HG03457 (cell line): Measurements from ENCODE around the gene HERC4.
"Not testable (repeated sequence)": the region's sequence is repeated elsewhere in the genome, so short reads cannot be mapped to it uniquely, and the experiment has no call there.

Experiments used
- ATAC-seq: cut with Tn5 transposase; IDR thresholded peaks from one replicate; pipeline ENCODE4 v1.9.1; 2021; ENCODE audit warnings: moderate number of reproducible peaks; ENCODE audit not compliant: unreplicated experiment

Gene HERC4

GRCh38 chr10:68047554-68048327 is 27.3 kb downstream of the HERC4 start:
- no peak for ATAC-seq

- no peak for ATAC-seq
Measured at GRCh38 chr10:68047122-68047521, 28.0 kb downstream of the HERC4 start.

- ATAC-seq: no peak
Measured at GRCh38 chr10:68046642-68047041, 28.4 kb downstream of the HERC4 start.

GRCh38 chr10:68043030-68043429 is 32.1 kb downstream of the HERC4 start:
- no peak for ATAC-seq

- ATAC-seq: no peak
Measured at GRCh38 chr10:68032113-68032512, 43.0 kb downstream of the HERC4 start.

DNA sequence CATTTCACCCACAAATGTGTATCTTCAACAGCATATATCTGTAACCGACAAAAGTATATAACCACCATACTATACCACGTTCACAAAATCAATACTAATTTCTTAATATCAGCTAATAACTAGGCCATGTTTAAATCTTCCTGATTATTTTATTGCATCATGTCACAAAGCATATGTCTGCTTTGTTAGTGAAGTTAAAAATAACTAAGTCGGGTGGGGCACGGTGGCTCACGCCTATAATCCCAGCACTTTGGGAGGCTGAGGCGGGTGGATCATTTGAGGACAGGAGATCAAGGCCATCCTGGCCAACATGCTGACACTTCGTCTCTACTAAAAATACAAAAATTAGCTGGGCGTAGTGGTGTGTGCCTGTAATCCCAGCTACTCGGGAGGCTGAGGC is 47.7 kb downstream of the HERC4 start:
- ATAC-seq: no peak

- ATAC-seq: no peak
Measured at GRCh38 chr10:68023292-68023691, 51.8 kb downstream of the HERC4 start.

GRCh38 chr10:68022324-68022723 is 52.8 kb downstream of the HERC4 start:
- not testable (repeated sequence) for ATAC-seq

DNA sequence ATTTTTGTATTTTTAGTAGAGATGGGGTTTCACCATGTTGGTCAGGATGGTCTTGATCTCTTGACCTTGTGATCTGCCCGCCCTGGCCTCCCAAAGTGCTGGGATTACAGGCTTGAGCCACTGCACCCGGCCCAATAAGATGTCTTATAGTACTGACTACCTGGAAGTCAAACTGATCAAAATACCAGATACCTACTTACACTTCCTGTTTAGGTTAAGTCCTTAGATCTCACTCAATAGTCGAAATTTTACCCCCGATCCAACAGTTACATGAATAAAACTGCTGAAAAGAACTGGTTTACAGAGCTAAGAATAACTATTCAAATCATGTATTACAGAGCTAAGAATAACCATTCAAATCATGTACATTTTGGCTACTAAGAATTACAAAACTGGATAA is 58.6 kb downstream of the HERC4 start:
- ATAC-seq: not testable (repeated sequence)

DNA sequence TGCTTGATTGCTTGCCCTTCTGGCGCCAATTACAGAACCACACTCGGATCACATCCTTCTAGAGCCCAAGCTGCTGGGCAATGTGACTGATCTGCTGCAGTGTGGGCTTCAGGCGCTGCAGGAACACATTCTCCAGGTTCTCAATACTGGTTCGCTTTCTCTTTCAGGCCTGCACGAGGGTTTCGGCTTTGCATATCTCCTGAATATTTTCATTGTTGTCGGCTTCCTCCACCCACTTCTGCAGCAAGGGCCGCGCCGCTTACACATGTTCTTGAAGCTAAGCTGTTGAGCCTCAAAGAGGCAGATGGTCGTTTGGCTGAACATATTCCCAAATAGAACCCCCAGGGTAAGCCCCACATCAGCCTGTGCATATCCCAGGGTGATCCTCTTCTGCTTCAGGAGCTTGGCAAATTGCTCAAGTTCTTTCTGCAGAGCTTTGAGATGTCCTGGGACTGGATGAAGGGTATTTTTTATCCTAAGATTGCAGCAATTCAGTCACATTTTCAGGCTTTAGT is 64.6 kb downstream of the HERC4 start:
- ATAC-seq: no peak

DNA sequence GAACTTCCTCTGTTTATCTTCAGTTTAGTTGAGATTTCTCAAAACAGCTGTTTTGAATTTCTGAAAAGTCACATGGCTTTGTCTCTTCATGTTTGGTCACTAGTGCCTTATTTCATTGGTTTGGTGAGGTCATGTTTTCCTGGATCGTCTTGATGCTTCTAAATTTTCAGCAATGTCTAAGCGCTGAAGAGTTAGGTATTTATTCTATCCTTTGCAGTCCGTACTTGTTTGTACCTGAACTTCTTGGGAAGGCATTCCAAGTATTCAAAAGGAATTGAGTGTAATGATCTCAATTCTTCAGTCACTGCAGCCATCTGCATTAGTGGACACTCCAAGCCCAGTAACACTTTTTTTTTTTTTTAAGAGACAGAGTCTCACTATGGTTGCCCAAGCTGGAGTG is 67.7 kb downstream of the HERC4 start:
- no peak for ATAC-seq

DNA sequence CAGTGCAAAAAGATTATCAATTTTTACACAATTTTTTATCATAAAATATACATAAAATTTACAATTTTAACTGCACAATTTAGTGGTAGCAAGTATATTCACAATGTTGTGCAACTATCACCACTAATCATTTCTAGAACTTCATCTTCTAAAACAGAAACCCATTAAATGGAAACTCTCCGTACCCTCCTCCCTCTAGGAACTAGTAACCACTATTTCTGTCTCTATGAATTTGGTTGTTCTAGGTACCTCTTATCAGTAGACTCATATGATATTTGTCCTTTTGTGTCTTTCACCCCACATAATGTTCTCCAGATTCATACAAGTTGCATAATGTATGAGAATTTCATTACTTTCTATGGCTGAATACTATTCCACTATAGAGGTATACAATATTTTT is 73.5 kb downstream of the HERC4 start:
- ATAC-seq: no peak

DNA sequence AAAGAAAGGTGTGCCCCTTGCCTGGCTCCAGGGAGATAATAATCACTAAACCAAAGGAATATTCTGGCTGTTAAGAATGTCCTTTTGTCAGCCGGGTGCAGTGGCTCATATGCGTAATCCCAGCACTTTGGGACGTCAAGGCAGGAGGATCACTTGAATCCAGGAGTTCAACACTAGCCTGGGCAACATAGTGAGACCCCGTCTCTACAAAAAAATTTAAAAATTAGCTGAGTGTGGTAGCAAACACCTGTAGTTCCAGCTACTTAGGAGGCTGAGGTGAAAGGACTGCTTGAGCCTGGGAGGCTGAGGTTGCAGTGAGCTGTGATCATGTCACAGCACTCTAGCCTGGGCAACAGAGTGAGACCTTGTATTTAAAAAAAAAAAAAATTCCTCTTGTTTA is 74.1 kb downstream of the HERC4 start:
- ATAC-seq: no peak

DNA sequence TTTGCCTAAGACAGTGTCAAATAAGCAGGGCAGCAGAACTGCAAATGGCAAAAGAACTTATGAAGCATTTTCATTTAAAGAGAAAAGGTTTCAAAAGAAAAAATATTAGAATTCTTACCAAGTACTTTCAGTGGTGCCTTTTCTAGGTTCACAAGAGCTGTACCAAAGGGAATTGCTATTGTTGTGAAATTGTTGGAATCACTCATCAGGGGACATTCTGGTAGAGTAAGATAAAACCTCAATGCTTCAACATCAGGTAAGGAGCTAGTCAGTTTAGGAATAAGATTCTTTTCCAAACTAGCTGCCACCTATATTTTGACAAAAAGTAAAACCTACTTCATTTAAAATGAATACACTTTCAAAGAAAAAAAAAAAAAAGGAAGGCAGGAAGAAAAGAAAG is 85.0 kb downstream of the HERC4 start:
- no peak for ATAC-seq

- no peak for ATAC-seq
Measured at GRCh38 chr10:67988606-67989005, 86.5 kb downstream of the HERC4 start.

- ATAC-seq: not testable (repeated sequence)
Measured at GRCh38 chr10:67982603-67983002, 92.5 kb downstream of the HERC4 start.

- no peak for ATAC-seq
Measured at GRCh38 chr10:67978749-67979148, 96.3 kb downstream of the HERC4 start.

- ATAC-seq: no peak
Measured at GRCh38 chr10:67977251-67977650, 97.8 kb downstream of the HERC4 start.

DNA sequence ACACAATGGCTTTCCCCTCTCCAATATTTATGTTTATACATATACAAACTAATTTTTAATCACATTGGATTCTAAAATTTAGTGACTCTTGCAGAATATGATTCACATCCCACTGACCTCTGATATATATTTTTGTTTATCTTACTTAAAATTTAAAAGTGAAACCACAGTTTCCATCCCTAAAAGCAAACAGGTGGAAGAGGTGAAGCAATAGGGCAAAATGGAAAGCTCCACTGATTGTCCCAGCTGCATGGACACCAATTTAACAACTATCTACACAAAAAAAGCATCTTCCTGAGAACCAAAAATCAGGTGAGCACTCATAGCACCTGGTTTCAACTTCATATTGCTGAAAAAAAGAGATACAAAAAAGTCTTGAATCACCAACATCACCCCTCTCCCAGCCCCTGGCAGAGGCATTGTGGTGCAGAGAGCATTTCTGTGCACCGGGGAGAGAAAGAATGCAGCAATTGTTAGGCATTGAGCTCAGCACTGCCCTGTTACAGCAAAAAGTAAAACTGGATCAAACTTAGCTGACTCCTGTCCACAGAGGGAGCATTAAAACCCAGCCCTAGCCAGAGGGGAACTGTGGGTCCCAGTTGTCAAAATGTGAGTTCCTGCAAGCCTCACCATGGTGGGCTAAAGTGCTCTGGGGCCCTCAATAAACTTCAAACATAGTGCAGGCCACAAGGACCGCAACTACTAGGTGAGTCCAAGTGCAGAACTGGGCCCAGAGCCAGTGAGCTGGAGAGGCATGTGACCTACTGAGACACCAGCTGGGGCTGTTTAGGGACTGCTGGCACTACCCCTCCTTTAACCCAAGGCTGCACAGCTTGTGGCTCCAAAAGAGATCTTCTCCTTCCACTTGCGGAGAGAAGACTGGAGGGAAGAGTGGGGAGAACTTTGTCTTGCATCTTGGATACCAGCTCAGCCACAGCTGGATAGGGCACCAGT is 98.5 kb downstream of the HERC4 start:
- no peak for ATAC-seq

- ATAC-seq: no peak
Measured at GRCh38 chr10:67975871-67976270, 99.2 kb downstream of the HERC4 start.

- no peak for ATAC-seq
Measured at GRCh38 chr10:67971311-67971710, 103.8 kb downstream of the HERC4 start.

DNA sequence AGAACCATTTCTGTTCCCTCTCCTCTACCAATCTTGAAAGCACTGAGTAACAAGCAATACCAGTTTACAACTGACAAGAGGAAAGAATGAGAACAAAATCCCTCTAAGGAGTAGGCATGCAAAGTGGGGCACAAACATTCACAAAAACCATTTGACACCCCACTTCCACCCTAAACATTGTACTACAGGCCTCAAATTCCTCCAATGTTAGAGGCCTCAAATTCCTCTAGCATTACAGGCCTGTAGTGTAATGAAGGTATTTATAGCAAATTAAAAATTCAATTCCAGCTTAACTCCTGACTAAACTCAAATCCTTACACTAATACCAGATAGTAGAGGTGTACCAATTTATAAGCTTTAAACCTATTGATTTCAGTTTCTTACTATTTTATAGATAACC is 105.2 kb downstream of the HERC4 start:
- no peak for ATAC-seq
